T-helper 1 cell treated with Interleukin-12 subunit alpha and Interleukin-12 subunit beta and Interleukin-4 antibody, amounts not matched to agents 30 μg/mL and 1 μg/mL, for 36 hours (primary cell): ENCODE results near the gene BTBD7.

Source experiments
- H3K27ac Mint-ChIP-seq: one replicate; pipeline ENCODE4 v1.8.0; 2021; ENCODE audit warnings: mild to moderate bottlenecking, mixed read lengths
- H3K27me3 Mint-ChIP-seq: one replicate; pipeline ENCODE4 v1.8.0; 2021; ENCODE audit warnings: low read depth, mixed read lengths
- H3K36me3 Mint-ChIP-seq: one replicate; pipeline ENCODE4 v1.8.0; 2021; ENCODE audit warnings: low read depth, mixed read lengths
- H3K4me1 Mint-ChIP-seq: one replicate; pipeline ENCODE4 v1.8.0; 2021; ENCODE audit warnings: low read depth, mixed read lengths
- H3K4me3 Mint-ChIP-seq: one replicate; pipeline ENCODE4 v1.8.0; 2021; ENCODE audit warnings: mild to moderate bottlenecking, moderate library complexity, mixed read lengths
- H3K9me3 Mint-ChIP-seq: one replicate; pipeline ENCODE4 v1.8.0; 2021; ENCODE audit warnings: mixed read lengths

Gene BTBD7

GRCh38 chr14:93299866-93300265, 33.0 kb downstream of the BTBD7 start:
- H3K9me3 Mint-ChIP-seq = no peaks in the 10 kb centered on the region
- no peaks in the 10 kb centered on the region for H3K27me3 Mint-ChIP-seq
- H3K4me1 Mint-ChIP-seq = peaks cover 10% of the 10 kb centered on the region
- H3K27ac Mint-ChIP-seq = no peak overlapping the region
- H3K4me3 Mint-ChIP-seq = no peak overlapping the region
- H3K36me3 Mint-ChIP-seq = no peaks in the 10 kb centered on the region

GRCh38 chr14:93299416-93299815, 33.4 kb downstream of the BTBD7 start:
- Mint-ChIP-seq H3K4me3 (no peak overlapping the region), H3K9me3 (no peaks in the 10 kb centered on the region), H3K27me3 (no peaks in the 10 kb centered on the region), H3K27ac (no peak overlapping the region), H3K36me3 (no peaks in the 10 kb centered on the region), H3K4me1 (peaks cover 7% of the 10 kb centered on the region)

GRCh38 chr14:93295541-93296220, 37.2 kb downstream of the BTBD7 start:
- Mint-ChIP-seq H3K27me3 (no peaks in the 10 kb centered on the region), H3K4me3 (no peak overlapping the region), H3K9me3 (no peaks in the 10 kb centered on the region), H3K4me1 (peaks cover 7% of the 10 kb centered on the region), H3K27ac (no peak overlapping the region), H3K36me3 (peaks cover 3% of the 10 kb centered on the region)

GRCh38 chr14:93286212-93286890, 46.5 kb downstream of the BTBD7 start:
- Mint-ChIP-seq H3K9me3 (no peaks in the 10 kb centered on the region), H3K27ac (no peak overlapping the region), H3K4me1 (no peaks in the 10 kb centered on the region), H3K27me3 (no peaks in the 10 kb centered on the region), H3K4me3 (no peak overlapping the region), H3K36me3 (peaks cover 9% of the 10 kb centered on the region)

- no peak overlapping the region for H3K4me3 Mint-ChIP-seq
- H3K4me1 Mint-ChIP-seq = no peaks in the 10 kb centered on the region
- no peak overlapping the region for H3K27ac Mint-ChIP-seq
- H3K36me3 Mint-ChIP-seq = peaks cover 9% of the 10 kb centered on the region
- H3K27me3 Mint-ChIP-seq = no peaks in the 10 kb centered on the region
- H3K9me3 Mint-ChIP-seq = no peaks in the 10 kb centered on the region
Measured at GRCh38 chr14:93285044-93285443, 47.8 kb downstream of the BTBD7 start.

GRCh38 chr14:93281937-93282336, 50.9 kb downstream of the BTBD7 start:
- Mint-ChIP-seq H3K27me3 (no peaks in the 10 kb centered on the region), H3K4me3 (no peak overlapping the region), H3K36me3 (peaks cover 7% of the 10 kb centered on the region), H3K27ac (no peak overlapping the region), H3K4me1 (no peaks in the 10 kb centered on the region), H3K9me3 (no peaks in the 10 kb centered on the region)

- no peaks in the 10 kb centered on the region for H3K4me1 Mint-ChIP-seq
- peaks cover 5% of the 10 kb centered on the region for H3K36me3 Mint-ChIP-seq
- no peak overlapping the region for H3K4me3 Mint-ChIP-seq
- H3K9me3 Mint-ChIP-seq = no peaks in the 10 kb centered on the region
- H3K27ac Mint-ChIP-seq = no peak overlapping the region
- no peaks in the 10 kb centered on the region for H3K27me3 Mint-ChIP-seq
Measured at GRCh38 chr14:93280743-93281142, 52.1 kb downstream of the BTBD7 start.

- Mint-ChIP-seq H3K9me3 (no peaks in the 10 kb centered on the region), H3K4me3 (no peak overlapping the region), H3K4me1 (no peaks in the 10 kb centered on the region), H3K27ac (no peak overlapping the region), H3K27me3 (no peaks in the 10 kb centered on the region), H3K36me3 (peaks cover 2% of the 10 kb centered on the region)
Measured at GRCh38 chr14:93276031-93276716, 56.7 kb downstream of the BTBD7 start.

GRCh38 chr14:93274055-93274806, 58.6 kb downstream of the BTBD7 start:
- no peaks in the 10 kb centered on the region for H3K9me3 Mint-ChIP-seq
- H3K4me1 Mint-ChIP-seq = no peaks in the 10 kb centered on the region
- H3K27me3 Mint-ChIP-seq = no peaks in the 10 kb centered on the region
- no peak overlapping the region for H3K4me3 Mint-ChIP-seq
- H3K27ac Mint-ChIP-seq = peak overlapping the region; percentile 17
- peaks cover 2% of the 10 kb centered on the region for H3K36me3 Mint-ChIP-seq

- no peaks in the 10 kb centered on the region for H3K4me1 Mint-ChIP-seq
- H3K4me3 Mint-ChIP-seq = no peak overlapping the region
- H3K9me3 Mint-ChIP-seq = no peaks in the 10 kb centered on the region
- no peak overlapping the region for H3K27ac Mint-ChIP-seq
- no peaks in the 10 kb centered on the region for H3K27me3 Mint-ChIP-seq
- H3K36me3 Mint-ChIP-seq = no peaks in the 10 kb centered on the region
Measured at GRCh38 chr14:93271111-93271510, 61.7 kb downstream of the BTBD7 start.

- Mint-ChIP-seq H3K27ac (no peak overlapping the region), H3K27me3 (no peaks in the 10 kb centered on the region), H3K9me3 (no peaks in the 10 kb centered on the region), H3K36me3 (no peaks in the 10 kb centered on the region), H3K4me1 (no peaks in the 10 kb centered on the region), H3K4me3 (no peak overlapping the region)
Measured at GRCh38 chr14:93269341-93270068, 63.3 kb downstream of the BTBD7 start.

- Mint-ChIP-seq H3K36me3 (peaks cover 6% of the 10 kb centered on the region), H3K4me3 (no peak overlapping the region), H3K9me3 (no peaks in the 10 kb centered on the region), H3K4me1 (peaks cover 7% of the 10 kb centered on the region), H3K27me3 (no peaks in the 10 kb centered on the region), H3K27ac (no peak overlapping the region)
Measured at GRCh38 chr14:93268406-93268805, 64.4 kb downstream of the BTBD7 start.

- no peaks in the 10 kb centered on the region for H3K27me3 Mint-ChIP-seq
- no peaks in the 10 kb centered on the region for H3K9me3 Mint-ChIP-seq
- peaks cover 7% of the 10 kb centered on the region for H3K4me1 Mint-ChIP-seq
- H3K36me3 Mint-ChIP-seq = peaks cover 11% of the 10 kb centered on the region
- H3K4me3 Mint-ChIP-seq = no peak overlapping the region
- no peak overlapping the region for H3K27ac Mint-ChIP-seq
Measured at GRCh38 chr14:93267149-93267711, 65.6 kb downstream of the BTBD7 start.

- Mint-ChIP-seq H3K36me3 (peaks cover 11% of the 10 kb centered on the region), H3K27me3 (no peaks in the 10 kb centered on the region), H3K9me3 (no peaks in the 10 kb centered on the region), H3K27ac (no peak overlapping the region), H3K4me1 (peaks cover 7% of the 10 kb centered on the region), H3K4me3 (no peak overlapping the region)
Measured at GRCh38 chr14:93266127-93266526, 66.7 kb downstream of the BTBD7 start.
